ENCODE results near the gene SEMA3F.

The SEMA3F gene

GRCh38 chr3:50237754-50238548 lies 82.8 kb downstream of the SEMA3F start:
- DNase-seq, result peak; percentile 87

- peak; percentile 82 for DNase-seq
These were observed 83.5 kb downstream of the SEMA3F start for GRCh38 chr3:50238549-50239026.

All from hematopoietic multipotent progenitor cell treated with erythropoietin and hydrocortisone succinate and interleukin-3 and kit ligand, for 8 days (in vitro differentiated cells).